Thyroid gland (tissue), 4 donors: ENCODE results near the gene PRCP.
"Not testable (repeated sequence)": the region's sequence is repeated elsewhere in the genome, so short reads cannot be mapped to it uniquely, and the experiment has no call there.

Experiments
- POLR2A ChIP-seq, 2 donors: fragments of 450-650 bp; IDR thresholded peaks; one replicate each; pipeline ENCODE4 v1.6.1; 2017; ENCODE audit warnings: antibody characterized with exemption in 2 of 2, mild to moderate bottlenecking in 2 of 2, moderate library complexity in 1 of 2
- TF ChIP-seq, protein P1 (sequence below), 6 experiments: fragments of 200-600 bp in 3 of 6; fragments of 450-650 bp in 3 of 6; sonication (generic) in 3 of 6; IDR thresholded peaks; one replicate each; pipeline ENCODE4 v1.5.1; 2016 to 2019; ENCODE audit warnings: antibody characterized with exemption in 6 of 6, mild to moderate bottlenecking in 2 of 6, inconsistent platforms in 1 of 6, moderate library complexity in 1 of 6

DNA sequence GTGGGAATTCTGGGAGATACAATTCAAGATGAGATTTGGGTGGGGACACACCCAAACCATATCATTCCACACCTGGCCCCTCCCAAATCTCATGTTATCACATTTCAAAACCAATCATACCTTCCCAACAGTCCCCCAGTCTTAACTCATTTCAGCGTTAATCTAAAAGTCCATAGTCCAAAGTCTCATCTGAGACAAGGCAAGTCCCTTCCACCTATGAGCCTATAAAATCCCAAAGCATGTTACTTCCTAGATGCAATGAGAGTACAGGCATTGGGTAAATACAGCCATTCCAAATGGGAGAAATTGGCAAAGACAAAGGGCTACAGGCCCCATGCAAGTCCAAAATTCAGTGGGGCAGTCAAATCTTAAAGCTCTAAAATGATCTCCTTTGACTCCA, 43.2 kb upstream of the PRCP start:
- TF ChIP-seq, protein P1, sequence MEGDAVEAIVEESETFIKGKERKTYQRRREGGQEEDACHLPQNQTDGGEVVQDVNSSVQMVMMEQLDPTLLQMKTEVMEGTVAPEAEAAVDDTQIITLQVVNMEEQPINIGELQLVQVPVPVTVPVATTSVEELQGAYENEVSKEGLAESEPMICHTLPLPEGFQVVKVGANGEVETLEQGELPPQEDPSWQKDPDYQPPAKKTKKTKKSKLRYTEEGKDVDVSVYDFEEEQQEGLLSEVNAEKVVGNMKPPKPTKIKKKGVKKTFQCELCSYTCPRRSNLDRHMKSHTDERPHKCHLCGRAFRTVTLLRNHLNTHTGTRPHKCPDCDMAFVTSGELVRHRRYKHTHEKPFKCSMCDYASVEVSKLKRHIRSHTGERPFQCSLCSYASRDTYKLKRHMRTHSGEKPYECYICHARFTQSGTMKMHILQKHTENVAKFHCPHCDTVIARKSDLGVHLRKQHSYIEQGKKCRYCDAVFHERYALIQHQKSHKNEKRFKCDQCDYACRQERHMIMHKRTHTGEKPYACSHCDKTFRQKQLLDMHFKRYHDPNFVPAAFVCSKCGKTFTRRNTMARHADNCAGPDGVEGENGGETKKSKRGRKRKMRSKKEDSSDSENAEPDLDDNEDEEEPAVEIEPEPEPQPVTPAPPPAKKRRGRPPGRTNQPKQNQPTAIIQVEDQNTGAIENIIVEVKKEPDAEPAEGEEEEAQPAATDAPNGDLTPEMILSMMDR (IDR thresholded peaks at IDR 0.05) = not testable (repeated sequence)
- not testable (repeated sequence) for TF ChIP-seq POLR2A (IDR thresholded peaks at IDR 0.05)
